ENCODE data around the gene PLD2.
"Not testable (repeated sequence)": the region's sequence is repeated elsewhere in the genome, so short reads cannot be mapped to it uniquely, and the experiment has no call there.

PLD2 gene

DNA sequence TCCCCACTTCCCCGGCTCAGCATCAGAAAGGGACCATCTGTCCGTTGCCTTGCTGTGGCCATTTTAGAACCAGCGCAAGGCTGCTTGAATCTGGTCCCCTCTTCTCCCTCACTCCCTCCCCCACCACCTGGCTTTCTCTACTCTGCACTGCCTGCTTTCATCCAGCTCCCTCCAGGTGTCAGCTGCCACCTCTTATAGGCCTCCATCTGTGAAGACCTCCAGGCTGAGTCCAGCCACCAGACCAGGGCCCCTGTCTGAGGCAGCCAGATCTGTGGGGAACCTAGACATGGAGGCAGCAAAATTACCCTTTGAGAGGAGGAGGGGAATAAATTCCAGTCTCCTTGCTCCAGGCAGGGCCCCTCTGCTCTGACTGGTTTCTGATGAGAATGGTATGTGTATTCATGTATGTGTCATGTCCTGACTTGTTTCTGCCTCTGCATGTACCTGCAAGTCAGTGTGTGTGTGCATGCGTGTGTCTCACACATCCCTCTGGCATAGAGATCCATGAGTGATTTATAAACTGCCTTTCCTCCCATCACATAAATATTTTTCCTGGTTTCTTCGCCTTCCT lies 47.2 kb downstream of the PLD2 start:
- TF ChIP-seq, protein P1, sequence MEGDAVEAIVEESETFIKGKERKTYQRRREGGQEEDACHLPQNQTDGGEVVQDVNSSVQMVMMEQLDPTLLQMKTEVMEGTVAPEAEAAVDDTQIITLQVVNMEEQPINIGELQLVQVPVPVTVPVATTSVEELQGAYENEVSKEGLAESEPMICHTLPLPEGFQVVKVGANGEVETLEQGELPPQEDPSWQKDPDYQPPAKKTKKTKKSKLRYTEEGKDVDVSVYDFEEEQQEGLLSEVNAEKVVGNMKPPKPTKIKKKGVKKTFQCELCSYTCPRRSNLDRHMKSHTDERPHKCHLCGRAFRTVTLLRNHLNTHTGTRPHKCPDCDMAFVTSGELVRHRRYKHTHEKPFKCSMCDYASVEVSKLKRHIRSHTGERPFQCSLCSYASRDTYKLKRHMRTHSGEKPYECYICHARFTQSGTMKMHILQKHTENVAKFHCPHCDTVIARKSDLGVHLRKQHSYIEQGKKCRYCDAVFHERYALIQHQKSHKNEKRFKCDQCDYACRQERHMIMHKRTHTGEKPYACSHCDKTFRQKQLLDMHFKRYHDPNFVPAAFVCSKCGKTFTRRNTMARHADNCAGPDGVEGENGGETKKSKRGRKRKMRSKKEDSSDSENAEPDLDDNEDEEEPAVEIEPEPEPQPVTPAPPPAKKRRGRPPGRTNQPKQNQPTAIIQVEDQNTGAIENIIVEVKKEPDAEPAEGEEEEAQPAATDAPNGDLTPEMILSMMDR (IDR thresholded peaks at IDR 0.05; ENCODE audit: low read depth, low read length, missing control alignments), result no peak
- no peak for DNase-seq (ENCODE audit: extremely low read depth, low read depth)
- no peak overlapping the region for H3K4me3 ChIP-seq (replicated peaks; ENCODE audit: low read depth, low read length)

DNA sequence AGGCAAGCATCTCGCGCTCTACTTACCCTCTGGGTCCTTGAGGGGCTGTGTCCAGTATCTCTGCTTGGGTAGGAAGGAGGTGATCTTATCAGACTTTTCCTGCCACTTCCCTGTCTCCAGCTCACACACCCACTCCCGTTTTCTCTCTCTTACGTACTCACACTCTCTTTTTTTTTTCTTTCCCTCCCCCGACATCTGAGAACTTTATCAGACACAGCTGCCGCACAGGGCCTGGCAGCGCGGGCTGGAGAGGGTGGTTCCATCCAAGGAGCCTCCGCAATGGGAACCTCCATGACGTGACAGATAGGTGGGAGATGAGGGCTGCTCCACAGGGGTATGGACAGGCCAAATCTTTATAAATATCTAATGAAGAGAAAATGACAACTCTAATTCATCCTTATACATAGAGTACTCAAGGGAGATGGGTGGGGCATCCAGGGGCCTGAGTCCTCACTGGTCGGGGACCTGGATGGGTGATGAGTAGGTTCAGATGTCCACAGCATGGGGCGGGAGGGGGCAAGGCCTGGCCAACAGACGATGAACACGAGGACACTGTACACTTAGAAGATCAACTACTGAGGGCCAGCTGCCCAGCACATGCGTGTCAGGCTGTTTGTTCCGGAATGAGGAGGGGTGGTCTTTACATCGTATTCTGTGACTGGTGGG lies 49.5 kb downstream of the PLD2 start:
- H3K4me3 ChIP-seq (replicated peaks; ENCODE audit: low read depth, low read length), result no peak overlapping the region
- no peak for DNase-seq (ENCODE audit: extremely low read depth, low read depth)
- TF ChIP-seq, protein P1 (IDR thresholded peaks at IDR 0.05; ENCODE audit: low read depth, low read length, missing control alignments), result no peak

DNA sequence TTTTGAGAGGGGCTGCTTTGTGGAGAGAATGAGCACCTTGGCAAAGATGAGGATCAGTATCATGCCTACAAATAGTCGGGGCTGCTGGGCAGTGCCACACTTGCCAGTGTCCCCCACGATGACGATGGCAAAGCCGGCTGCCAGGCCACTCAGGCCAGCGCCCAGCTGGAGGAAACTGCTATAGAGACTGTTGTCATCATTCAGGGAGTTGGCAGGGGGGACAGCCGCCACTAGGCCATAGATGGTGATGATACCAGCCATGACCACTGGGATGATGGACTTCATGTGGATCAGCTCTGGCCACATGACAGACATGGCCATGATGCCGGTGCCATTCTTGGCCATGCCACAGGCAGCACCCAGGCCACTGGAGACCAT lies 50.0 kb downstream of the PLD2 start:
- DNase-seq (ENCODE audit: extremely low read depth, low read depth), result no peak
- TF ChIP-seq, protein P1 (IDR thresholded peaks at IDR 0.05; ENCODE audit: low read depth, low read length, missing control alignments), result no peak
- no peak overlapping the region for H3K4me3 ChIP-seq (replicated peaks; ENCODE audit: low read depth, low read length)

DNA sequence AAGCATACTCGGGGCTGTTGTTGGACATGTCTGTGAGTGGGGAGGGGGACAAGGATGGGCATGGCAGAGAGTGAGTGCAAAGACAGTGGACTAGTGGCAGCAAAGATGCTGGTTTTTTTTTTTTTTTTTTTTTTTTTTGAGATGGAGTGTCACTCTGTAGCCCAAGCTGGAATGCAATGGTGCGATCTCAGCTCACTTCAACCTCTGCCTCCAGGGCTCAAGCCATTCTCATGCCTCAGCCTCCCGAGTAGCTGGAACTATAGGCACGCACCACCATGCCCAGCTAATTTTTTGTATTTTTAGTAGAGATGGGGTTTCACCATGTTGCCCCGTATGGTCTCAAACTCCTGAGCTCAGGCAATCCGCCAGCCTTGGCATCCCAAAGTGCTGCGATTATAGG lies 50.4 kb downstream of the PLD2 start:
- not testable (repeated sequence) for DNase-seq (ENCODE audit: extremely low read depth, low read depth); H3K4me3 ChIP-seq (replicated peaks; ENCODE audit: low read depth, low read length)

DNA sequence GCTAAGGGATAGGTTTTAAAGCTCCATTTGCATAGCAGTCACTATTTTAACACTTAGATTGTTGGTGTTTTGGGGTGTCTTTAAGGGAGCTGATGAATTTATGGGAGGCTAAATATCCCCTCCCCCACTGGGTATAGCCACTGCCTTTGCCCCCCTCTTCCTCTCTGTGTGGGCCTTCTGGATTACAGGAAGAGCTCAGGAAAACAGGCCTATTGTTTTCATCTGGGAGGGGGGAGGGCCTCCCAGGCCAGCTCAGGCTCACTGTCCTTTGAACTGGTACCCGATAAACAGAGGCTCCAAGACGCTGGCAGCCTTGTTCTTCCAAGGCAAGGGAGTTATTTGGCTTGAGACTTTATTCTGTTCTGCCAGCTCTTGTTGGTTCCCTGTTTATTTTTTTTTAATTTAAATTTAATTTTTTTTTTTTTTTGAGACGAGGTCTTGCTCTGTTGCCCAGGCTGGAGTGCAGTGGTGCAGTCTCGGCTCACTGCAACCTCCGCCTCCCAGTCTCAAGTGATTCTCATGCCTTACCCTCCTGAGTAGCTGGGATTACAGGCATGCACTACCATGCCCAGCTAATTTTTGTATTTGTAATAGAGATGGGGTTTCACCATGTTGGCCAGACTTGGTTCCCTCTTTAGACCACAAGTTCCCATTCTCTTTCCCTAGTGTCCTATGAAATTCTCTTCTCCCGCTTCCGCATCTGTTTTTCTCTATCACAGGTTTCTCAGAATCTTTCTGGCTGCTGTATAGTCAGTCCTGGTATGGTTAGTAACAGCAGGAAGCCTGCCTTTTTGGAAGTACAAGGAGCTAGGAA lies 51.3 kb downstream of the PLD2 start:
- no peak overlapping the region for H3K4me3 ChIP-seq (replicated peaks; ENCODE audit: low read depth, low read length)
- DNase-seq (ENCODE audit: extremely low read depth, low read depth), result no peak
- TF ChIP-seq, protein P1 (IDR thresholded peaks at IDR 0.05; ENCODE audit: low read depth, low read length, missing control alignments), result no peak

DNA sequence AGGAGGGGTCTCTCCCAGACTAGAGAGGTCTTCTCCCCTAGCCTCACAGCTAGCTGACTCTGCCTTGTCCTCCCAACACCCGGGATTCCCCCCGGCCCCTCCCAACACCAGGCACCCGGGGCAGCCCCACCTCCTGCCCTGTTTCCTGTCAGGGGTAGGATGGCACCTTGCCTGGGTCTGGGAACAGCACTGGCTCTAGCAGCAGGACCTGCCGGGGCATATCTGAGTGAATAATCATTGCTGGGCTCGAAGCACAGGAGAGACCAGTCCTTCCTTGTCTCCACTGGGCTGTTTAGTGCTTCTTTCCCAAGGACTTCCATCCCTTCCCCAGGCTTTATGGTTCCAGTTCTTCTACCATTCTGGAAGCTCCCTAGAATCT lies 51.9 kb downstream of the PLD2 start:
- TF ChIP-seq, protein P1 (IDR thresholded peaks at IDR 0.05; ENCODE audit: low read depth, low read length, missing control alignments), result no peak
- no peak for DNase-seq (ENCODE audit: extremely low read depth, low read depth)
- H3K4me3 ChIP-seq (replicated peaks; ENCODE audit: low read depth, low read length), result no peak overlapping the region
